Raji (cell line): ENCODE measurements around the gene CSF2RB.

Source experiments
- POLR2A ChIP-seq: IDR thresholded peaks from 2 replicates; pipeline ENCODE4 v1.6.1; 2011; ENCODE audit warnings: low read depth, low read length, control low read depth; ENCODE audit not compliant: insufficient read depth

CSF2RB gene

DNA sequence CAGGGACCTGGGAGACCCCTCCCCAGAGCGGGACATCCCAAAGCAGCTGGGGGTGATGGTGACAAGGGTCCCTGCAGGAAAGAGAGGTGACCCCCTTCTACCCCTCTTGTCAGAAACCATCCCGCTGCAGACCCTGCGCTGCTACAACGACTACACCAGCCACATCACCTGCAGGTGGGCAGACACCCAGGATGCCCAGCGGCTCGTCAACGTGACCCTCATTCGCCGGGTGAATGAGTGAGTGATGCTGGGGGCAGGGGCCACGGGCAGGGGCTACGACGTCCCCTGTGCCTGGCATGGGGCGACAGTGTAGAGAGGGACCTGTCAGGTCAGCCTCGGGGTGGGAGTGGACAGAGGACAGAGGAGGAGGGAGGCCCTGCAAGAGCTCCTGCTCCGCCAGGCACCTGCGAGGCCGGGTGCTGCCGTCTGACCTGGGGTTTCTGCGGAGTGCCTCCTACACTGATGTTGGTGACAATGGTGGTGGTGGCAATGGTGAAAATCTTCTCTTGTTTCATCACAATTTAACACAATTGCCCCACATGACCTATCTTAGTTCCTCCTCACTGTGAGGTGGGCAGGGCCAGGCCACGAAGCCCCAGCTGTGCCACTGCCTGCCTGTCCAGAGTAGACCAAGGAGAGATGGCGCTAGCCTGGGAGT lies 9.8 kb downstream of the CSF2RB start:
- TF ChIP-seq POLR2A: no peak

DNA sequence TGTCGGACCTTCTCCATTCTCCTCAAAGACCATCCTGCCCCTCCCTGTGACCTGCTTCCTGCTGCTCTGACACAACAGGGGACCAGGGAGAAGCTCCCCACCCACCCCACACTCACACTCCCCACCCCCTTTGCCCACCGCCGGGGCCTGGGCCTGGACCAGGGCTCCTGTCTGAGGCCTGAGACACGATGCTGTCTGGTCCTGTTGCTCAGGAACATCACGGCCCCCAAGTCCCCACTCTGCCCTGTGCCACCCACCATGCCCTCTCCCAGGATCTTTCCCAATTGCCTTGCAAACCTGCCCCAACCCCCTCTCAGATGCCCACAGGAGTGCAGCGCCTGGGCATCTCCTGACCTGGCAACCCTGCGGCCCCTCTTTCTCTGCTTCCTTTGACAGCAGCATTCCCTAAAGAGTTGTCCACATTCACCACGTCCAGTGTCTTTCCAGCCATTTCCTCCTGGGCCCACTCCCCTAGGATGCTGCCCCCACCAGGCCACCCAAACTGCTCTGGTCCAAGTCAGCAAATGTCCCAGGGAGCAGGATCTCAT lies 10.8 kb downstream of the CSF2RB start:
- TF ChIP-seq POLR2A: no peak

DNA sequence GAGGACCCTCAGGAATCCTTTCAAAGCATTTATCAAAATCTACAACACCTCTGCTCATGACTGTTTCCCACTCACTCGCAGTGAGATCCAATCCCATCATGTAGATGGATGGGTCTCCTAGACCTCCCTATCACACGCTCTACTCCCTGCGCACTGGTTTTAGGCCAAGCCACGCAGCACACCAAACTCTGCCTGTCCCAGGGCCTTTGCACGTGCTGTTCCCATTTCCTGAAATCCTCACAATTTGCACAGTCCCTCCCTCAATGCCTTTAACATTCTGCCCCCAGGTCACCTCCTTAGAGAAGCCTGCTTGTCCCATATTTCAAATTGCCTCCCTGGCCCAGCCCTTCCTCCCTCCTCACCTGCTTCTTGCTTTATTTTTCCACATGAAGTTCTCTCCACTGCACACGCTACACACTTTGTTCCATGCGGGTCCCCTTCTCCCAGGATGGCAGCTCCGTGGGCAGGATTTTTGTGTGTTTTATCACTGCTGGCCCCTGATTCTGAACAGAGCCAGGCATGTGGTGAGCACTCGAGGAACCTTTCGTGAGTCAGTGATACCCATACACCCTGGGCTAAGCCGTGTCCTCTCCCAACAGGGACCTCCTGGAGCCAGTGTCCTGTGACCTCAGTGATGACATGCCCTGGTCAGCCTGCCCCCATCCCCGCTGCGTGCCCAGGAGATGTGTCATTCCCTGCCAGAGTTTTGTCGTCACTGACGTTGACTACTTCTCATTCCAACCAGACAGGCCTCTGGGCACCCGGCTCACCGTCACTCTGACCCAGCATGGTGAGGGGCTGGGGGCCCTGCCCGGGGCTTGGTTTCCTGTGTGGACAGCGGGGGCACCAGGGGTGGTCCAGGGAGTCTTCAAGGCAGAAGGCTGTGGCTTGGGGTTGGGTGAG lies 12.2 kb downstream of the CSF2RB start:
- no peak for TF ChIP-seq POLR2A

DNA sequence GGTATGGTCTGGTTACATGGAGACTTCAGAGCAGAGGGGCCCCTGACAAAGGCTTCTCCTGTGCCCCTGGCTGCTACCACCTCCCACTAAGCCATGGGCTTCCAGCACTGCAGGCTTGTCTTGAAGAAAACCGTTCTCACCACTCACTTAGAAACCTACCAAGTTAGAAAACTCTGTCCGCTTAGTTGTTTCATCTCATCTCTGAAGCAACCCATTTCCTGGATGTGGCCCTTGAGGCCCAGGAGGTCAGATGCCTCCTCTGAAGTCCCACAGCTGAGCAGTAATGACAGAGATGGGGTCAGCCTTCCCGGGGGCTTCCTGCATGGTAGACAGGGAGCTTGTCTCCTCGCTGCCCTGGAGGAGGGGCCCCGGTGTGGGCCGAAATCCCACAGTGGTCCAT lies 12.9 kb downstream of the CSF2RB start:
- no peak for TF ChIP-seq POLR2A

DNA sequence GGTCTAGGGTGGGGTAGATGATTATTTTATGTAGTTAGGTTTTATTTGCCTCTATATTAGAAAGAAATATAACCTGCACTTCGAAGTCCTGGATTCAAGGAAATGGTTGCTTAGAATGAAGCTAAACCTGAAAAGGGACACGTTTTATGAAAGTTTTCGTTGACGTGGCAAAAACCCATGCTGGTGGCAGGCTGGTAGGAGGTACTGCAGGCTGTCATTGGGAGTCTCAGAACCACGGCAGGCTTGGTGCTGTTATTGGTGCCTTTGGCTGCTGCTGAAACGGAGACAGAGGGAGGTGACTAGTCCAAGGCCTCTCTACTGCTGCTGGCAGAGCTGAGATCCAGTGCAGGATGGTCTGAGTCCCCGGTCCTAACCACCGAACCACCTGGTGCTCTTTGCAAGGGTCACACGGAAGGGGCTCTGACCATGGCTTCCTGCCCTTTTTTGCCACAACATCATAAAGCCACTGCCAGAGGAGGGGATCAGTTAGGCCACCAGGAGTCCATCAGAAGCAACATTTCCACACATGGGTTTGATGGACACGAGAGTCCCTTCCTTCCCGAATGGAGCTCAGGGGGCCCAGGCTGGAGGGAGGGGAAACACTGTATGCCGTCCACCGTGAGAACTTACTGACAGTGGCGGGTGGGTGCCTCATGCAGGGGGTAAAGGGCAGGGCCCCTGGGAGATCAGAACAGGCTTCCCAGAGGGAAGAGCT lies 13.4 kb downstream of the CSF2RB start:
- TF ChIP-seq POLR2A: no peak

DNA sequence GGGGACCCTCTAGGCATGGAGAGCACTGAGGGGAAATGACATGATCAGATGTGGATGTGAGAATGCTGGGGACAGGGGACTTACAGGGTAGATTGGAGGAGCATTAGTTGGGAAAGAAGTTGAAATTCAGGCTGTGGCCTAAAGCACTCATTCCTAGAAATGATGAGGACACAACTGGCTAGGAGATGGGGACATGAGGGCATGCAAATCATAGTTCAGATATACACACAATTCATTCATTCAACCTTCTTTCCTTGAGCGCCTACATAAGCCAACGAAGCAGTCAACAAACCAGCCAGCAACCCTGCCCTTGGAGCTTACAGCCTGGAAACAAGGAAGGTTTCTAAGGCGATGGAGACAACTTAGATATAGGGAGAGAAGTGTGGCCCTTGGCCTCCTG lies 14.2 kb downstream of the CSF2RB start:
- no peak for TF ChIP-seq POLR2A

DNA sequence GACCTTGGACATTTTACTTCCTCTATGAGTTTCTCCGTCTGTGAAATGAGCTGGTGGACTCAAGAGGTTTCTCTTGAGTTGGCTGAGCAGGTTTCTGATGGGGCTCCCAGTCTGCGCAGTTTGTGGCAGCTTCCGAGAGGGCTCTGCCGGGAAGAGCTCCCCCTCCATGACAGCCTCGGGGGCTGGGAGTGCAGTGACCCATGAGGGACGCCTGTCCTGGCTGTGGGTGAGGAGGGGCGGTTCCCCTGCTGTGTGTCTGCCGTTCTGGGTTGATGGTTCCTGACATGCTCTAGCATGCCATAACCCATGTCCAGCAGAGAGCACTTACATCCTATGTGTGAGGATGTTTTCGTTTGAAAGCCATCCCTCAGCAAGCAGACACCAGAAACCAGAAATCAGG lies 14.8 kb downstream of the CSF2RB start:
- no peak for TF ChIP-seq POLR2A

DNA sequence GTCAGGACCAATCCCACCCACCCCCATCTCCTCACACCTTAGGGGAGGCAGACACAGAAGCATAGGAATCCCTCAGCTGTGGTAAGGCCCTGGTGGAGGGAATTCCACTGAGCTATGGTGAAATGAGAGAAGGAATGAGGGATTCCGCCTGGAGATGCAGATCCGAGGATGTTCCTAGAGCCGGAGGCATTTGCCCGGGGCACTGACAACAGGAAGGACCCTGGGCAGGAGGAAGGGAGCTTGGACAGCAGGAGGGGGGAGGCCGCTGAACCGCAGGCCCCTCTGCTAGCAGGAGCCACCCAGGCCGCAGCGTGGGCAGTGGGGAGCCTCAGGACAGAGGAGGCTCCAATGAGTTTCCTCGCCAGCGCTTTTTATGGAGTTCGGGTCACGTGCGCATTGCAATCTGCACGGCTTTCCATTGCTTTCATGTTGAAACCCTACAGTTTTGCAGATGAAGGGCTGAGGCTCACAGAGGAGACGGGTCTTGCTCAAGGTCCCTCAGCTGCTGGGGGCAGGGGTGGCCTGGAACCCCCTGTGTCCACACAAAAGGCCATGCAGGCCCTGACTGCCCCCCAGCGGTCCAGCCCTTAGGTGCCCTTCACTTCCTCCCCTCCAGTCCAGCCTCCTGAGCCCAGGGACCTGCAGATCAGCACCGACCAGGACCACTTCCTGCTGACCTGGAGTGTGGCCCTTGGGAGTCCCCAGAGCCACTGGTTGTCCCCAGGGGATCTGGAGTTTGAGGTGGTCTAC lies 15.5 kb downstream of the CSF2RB start:
- TF ChIP-seq POLR2A: no peak

DNA sequence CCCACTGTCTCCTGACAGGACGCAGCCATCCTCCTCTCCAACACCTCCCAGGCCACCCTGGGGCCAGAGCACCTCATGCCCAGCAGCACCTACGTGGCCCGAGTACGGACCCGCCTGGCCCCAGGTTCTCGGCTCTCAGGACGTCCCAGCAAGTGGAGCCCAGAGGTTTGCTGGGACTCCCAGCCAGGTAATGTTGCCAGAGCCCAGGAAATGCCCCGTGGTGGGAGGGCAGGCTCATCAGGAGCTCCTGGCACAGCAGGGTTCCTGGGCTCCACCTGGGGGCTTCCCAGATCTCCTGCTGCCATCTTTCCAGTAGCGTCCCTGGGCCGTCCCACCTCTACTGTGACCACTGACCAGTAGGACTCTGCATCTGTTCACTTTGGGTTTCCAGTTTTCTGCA lies 16.2 kb downstream of the CSF2RB start:
- no peak for TF ChIP-seq POLR2A

DNA sequence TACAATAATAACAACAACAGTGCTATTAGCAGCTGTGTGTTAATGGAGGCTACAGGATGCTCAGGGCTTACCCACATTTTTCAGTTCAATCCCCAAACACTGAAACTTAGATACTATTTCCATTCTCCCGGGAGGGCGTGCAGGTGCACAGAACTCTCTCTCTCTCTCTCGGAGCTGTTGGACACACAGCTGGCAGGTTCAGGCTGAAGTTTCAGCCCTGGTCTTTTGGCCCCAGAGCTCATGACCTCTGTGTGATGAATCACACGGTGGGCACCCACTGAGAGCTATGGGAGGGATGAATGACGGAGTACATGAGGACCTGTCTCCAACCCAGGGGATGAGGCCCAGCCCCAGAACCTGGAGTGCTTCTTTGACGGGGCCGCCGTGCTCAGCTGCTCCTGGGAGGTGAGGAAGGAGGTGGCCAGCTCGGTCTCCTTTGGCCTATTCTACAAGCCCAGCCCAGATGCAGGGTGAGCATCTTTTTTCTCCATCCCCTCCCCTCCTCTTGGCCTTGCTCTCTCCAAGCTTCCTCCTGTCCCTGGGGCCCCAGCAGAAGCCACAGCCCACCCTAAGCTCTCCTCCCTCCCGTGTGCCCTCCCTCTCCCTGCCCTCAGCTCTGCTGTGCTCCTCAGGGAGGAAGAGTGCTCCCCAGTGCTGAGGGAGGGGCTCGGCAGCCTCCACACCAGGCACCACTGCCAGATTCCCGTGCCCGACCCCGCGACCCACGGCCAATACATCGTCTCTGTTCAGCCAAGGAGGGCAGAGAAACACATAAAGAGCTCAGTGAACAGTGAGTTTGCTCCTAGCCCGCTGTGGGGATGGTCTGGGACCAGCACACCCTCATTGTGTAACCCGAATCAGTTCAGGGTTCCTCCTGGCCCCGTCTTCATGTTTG lies 16.9 kb downstream of the CSF2RB start:
- TF ChIP-seq POLR2A: no peak

DNA sequence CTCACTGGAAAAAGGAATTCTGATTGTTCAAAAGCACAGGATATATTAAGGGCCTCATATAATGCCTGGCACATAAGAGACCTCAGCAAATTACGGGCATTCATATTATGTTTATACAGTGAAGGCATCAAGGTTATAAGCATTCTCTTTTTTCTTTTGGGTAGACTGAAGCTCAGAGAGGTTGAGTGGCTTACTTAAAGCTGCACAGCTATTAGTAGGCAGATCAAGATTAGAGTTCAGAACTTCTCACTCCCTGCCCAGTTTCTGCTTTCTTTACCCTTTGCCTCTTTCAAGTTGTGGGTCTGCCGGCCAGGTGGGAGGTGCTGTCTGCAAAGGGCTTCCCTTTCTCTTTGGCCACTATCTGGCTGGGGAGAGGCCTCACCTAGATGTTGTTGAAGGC lies 18.0 kb downstream of the CSF2RB start:
- no peak for TF ChIP-seq POLR2A

DNA sequence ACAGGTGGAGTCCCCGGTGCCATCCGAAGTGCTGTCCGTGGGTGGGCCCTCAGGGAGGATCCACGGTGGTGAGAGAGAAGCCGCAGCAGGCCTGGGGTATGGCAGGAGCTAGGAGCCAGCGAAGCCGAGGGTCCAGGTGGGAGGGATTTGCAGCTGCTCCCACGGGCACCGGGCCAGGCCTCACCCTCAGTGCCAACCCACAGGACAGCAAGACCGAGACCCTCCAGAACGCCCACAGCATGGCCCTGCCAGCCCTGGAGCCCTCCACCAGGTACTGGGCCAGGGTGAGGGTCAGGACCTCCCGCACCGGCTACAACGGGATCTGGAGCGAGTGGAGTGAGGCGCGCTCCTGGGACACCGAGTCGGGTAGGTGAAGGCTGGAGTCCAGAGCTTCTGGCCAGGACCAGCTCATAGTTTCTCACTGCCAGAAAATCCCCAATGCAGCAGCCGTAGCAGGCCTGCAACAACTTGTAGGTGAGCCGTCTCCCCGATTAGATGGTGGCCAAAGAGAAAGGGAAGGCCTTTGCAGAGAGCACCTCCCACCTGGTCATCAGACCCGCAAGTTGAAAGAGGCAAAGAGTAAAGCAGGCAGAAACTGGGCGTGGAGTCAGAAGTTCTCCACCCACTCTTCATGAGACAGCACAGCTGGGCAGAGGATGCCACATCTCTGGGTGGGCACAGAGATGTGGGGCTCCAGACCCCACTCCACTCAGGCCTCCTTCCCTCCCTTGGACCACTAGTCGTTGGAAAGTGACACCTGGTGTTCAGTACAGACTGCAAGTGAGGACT lies 20.4 kb downstream of the CSF2RB start:
- TF ChIP-seq POLR2A: no peak
